Measurements from ENCODE around the gene CAPN8.

DNA sequence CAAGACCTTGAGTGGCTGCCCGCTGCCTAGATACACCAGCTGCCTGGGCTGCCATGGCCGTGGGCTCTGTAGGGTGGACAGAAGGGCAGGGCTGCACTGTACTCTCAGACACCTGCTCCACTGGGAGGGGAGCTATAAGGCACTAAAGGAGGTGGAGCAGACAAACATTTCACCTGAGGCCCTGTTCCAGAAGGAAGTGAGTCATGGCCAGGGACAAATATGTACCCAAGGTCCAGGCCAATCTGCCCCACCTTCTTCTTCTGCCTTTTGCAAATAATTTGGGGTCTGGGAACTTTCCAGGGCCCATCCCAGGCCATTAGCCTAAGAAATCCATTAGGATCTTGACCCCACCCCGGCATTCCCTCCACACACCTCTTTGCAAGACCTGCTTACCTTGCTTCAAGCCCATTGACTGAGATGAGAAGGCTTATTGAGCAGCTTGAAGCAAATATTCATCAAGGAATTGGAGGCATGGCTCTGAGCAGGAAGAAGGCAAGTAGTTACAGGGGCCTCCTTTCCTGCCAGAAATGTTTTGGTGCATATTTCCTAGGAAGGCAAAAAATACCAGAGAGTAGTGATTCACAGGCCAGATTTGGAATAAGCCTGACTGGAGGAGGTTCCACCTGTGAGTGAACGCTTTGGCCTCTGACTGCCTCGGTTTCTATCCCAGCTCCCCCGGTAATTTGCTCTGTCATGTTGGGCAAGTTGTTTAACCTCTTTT is at the start of gene CAPN8:
- TF ChIP-seq, protein P1, sequence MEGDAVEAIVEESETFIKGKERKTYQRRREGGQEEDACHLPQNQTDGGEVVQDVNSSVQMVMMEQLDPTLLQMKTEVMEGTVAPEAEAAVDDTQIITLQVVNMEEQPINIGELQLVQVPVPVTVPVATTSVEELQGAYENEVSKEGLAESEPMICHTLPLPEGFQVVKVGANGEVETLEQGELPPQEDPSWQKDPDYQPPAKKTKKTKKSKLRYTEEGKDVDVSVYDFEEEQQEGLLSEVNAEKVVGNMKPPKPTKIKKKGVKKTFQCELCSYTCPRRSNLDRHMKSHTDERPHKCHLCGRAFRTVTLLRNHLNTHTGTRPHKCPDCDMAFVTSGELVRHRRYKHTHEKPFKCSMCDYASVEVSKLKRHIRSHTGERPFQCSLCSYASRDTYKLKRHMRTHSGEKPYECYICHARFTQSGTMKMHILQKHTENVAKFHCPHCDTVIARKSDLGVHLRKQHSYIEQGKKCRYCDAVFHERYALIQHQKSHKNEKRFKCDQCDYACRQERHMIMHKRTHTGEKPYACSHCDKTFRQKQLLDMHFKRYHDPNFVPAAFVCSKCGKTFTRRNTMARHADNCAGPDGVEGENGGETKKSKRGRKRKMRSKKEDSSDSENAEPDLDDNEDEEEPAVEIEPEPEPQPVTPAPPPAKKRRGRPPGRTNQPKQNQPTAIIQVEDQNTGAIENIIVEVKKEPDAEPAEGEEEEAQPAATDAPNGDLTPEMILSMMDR (conservative IDR thresholded peaks at IDR 0.05), result no peak
- no peak for TF ChIP-seq ZFX (IDR thresholded peaks at IDR 0.05)

Data from C4-2B (cell line).